Fibroblast of villous mesenchyme (primary cell): Measurements from ENCODE around the gene WNT8B. TPM values are rescaled to one million over a fixed set of nuclear protein-coding genes. Genes with fewer than 3 reads are reported as not detected.
A peak's percentile ranks its signal among the peaks of the same experiment; 100 is the strongest.

Experiments
- DNase-seq: peaks from one replicate; pipeline ENCODE4 v3.0.0-alpha.2; 2010; ENCODE audit warnings: low read depth
- H3K4me3 ChIP-seq: 2 replicates; pipeline ENCODE4 v1.5.1; 2011; ENCODE audit warnings: low read depth, mild to moderate bottlenecking, low read length
- CTCF ChIP-seq: IDR thresholded peaks from 2 replicates; pipeline ENCODE4 v1.5.1; 2012; ENCODE audit warnings: low read depth, mild to moderate bottlenecking, low read length; ENCODE audit not compliant: insufficient read depth
- total RNA-seq: library from RNA; depleted of rRNA; stranded (reverse); fragments of >200 nt; gene quantifications from 2 replicates; pipeline ENCODE4 v1.2.3, GENCODE V29; 2012

Gene WNT8B
- total RNA-seq, 1 donor, result not detected

- no peak overlapping the region for H3K4me3 ChIP-seq
- no peak for TF ChIP-seq CTCF
- DNase-seq, result no peak
Observed at GRCh38 chr10:100468978-100469377, 6.2 kb downstream of the WNT8B start.

- TF ChIP-seq CTCF, result no peak
- no peak overlapping the region for H3K4me3 ChIP-seq
- no peak for DNase-seq
Observed at GRCh38 chr10:100469756-100470155, 6.9 kb downstream of the WNT8B start.

- peak; percentile 38 for DNase-seq
- no peak overlapping the region for H3K4me3 ChIP-seq
Observed at GRCh38 chr10:100470367-100470766, 7.6 kb downstream of the WNT8B start.

GRCh38 chr10:100477970-100478369 lies 15.2 kb downstream of the WNT8B start:
- DNase-seq, result no peak
- TF ChIP-seq CTCF, result no peak
- H3K4me3 ChIP-seq, result no peak overlapping the region

More at GRCh38 chr10:100470367-100470766, 7.6 kb downstream of the WNT8B start:
- no peak for TF ChIP-seq CTCF

GRCh38 chr10:100479037-100479436 lies 16.2 kb downstream of the WNT8B start:
- DNase-seq, result no peak
- H3K4me3 ChIP-seq, result no peak overlapping the region
- no peak for TF ChIP-seq CTCF

GRCh38 chr10:100480002-100480401 lies 17.2 kb downstream of the WNT8B start:
- DNase-seq, result no peak
- H3K4me3 ChIP-seq, result no peak overlapping the region
- TF ChIP-seq CTCF, result no peak

GRCh38 chr10:100481462-100482081 lies 18.8 kb downstream of the WNT8B start:
- peak; percentile 85 for DNase-seq
- TF ChIP-seq CTCF, result no peak
- peak overlapping the region; percentile 62 for H3K4me3 ChIP-seq
